NCI-H69 (cell line): Measurements from ENCODE around the gene SMTNL2.

ENCODE experiments used
- DNase-seq: peaks from one replicate; lab custom pipeline; 2025; lab: John Stamatoyannopoulos, UW

Gene SMTNL2

DNA sequence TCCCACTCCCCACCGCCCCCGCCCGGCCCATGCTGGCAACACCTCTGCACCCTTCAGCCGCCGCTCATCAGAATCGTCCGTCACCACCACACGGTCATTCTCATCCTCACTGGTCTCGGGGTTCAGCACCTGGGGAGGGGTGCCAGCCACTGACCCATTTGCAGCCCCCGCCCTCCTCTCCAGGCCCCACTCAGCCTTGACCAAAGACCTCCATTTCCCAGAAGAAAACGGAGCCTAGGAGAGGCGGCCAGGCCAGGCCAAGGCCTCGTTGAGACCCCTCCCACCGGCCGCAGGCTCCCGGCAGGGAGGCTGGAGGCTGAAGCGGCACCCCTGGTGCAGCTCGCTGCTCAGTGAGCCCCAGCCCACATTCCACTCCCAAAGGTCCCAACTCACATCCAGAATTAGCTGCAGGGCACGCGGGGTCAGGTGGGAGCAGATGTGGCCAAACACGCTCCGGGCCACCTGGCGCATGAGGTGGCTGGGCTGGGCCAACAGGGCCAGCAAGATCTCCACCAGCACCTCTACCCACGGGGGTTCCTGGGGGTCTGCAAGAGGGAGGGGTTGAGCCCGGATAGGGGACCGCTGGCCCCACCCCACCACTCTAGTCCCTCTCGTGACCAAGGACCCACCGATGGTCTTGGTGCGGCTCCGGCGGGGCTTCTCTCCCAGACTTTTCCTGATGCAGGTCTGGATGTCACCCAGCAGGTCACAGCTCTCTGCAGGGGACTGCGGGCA is 38.9 kb upstream of the SMTNL2 start:
- DNase-seq: no peak

DNA sequence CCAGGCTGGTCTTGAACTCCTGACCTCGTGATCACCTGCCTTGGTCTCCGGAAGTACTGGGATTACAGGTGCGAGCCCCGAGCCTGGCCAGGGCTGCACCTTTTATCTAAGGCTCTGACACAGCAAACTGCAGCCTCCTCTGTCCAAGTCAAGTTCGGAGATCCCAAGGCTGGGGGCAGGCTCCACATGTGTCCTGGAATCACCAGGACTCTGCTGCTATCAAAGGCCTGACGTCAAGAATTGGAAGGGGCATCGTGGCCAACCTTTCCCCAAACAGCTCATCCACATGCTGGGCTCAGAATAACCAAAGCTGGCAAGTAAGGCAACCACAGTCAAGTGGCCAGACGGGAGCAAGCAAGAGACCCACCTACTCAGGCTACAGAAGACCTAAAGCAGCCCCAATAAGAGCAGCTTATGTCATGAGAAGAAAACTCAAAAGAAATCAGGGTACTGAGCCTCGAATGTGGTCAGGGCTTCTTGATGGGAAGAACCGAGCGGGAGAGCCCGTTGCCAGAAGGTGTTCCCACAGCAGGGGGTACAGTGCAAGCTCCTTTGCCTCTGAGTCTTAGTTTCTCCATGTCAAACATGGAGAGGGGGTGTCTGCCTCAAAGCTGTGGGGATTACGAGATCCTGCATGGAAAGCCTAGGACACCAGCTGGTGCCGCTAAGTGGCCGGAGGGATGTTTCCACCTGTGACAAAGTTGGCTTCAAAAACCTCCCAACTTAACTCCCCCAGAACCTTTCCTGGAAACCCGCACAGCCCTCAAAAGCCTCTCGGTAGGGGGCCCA is 37.0 kb upstream of the SMTNL2 start:
- DNase-seq: no peak

DNA sequence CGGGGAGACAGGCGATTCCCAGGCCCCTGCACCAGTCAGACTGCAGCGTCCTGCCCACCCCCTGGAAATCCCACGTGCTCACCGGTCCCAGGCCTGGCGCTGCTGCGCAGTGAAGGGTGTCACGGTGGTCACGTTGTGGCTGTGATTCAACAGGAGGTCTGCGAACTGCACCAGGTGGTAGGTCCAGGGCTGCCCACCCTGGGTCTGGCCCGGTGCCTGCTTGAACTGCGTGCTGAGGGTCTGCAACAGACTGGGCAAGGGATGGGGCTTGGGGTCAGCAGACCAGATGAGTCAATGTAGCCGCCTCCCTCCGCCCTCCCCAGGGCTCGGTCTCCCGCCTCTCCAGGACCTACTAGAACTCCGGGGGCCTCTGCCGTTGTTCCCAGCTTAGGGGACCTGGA is 36.3 kb upstream of the SMTNL2 start:
- DNase-seq: no peak

GRCh38 chr17:4548721-4549531 is 35.4 kb upstream of the SMTNL2 start:
- no peak for DNase-seq

DNA sequence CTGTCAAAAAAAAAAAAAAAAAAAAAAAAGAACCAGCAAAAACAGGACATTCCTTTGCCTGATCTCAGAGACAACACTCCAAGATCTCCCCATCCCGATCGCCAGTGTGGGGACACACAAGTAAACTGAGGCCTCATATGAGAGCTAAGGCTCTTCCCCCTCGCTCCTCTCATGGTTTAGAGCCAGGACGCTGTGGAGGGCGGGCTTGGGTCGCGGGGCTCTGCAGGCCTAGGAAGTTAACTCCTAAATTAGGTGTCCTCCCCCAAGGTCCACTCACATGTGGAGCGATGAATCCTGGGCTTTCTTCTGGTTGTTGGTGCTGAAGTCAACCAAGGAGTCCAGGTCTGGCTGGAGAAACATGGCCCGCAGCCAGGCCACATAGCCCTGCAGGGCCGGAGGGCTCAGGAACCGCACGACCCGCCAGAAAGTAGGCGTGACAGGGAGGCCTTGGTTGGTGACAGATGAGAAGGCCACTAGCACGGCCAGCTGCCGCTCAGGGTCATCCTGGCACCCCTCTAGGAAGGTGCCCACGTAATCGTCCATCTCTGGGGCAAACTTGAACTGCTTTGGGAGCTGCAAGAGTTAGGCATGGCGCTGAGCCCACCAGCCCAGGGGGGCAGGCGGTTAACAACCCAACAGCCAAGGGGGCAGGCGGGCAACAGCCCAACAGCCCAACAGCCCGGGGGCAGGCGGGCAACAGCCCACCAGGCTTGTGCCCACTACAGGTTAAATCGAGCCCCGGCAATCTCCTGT is 34.4 kb upstream of the SMTNL2 start:
- no peak for DNase-seq

GRCh38 chr17:4550534-4551039 is 33.7 kb upstream of the SMTNL2 start:
- DNase-seq: no peak

- no peak for DNase-seq
These were observed 33.2 kb upstream of the SMTNL2 start for GRCh38 chr17:4551141-4551540.

DNA sequence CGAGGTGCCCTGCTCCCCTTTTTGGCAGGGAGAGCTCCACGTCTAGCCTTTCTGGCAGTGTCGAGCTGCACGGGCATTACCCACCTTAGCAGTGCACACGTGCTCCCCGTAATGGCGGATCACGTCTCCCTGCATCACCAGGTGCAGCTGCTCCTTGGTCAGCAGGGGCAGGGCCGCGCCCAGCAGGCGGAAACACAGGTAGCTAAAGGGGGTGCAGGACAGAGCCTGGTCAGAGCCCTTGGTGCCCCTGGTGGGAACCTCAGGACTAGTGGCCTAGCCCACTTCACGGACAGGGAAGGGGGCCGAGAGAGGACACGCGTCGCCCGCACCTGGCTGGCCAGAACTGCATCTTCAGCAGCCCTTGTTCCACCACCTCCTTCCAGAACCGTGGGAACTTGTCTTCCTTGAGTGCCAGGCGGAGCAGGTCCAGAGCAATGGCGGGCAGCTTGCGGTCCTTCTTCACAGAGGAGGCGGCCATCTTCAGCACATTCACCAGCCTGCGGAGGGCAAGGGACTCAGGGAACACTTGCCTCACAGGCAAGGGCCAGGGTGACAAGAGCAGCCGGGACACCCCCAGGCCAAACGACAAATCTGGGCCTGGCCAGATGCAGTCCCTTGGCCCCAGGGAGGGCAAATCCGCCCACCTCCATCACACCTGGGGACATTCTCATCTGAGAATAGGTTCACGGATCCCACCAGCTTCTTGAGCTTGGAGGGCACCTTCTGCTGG is 32.4 kb upstream of the SMTNL2 start:
- DNase-seq: no peak

DNA sequence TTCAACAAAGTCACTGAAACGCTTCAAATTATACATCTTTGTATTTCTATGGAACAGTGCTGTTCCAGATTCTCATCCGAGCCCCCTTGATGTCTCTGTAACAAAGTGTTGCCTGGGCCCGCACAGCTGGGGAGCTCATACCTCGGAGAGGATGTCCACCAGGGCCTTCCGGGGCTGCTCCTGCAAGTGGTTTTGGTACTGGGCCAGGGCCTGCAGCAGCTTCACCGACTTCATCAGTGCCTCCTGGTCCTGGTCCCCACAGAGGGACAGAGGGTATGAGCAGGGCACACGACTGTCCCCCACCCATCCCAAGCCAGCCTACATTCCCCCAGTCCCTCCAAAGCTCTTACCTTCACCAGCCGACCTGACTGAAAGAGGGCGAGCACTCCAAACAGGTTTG is 30.7 kb upstream of the SMTNL2 start:
- no peak for DNase-seq

DNA sequence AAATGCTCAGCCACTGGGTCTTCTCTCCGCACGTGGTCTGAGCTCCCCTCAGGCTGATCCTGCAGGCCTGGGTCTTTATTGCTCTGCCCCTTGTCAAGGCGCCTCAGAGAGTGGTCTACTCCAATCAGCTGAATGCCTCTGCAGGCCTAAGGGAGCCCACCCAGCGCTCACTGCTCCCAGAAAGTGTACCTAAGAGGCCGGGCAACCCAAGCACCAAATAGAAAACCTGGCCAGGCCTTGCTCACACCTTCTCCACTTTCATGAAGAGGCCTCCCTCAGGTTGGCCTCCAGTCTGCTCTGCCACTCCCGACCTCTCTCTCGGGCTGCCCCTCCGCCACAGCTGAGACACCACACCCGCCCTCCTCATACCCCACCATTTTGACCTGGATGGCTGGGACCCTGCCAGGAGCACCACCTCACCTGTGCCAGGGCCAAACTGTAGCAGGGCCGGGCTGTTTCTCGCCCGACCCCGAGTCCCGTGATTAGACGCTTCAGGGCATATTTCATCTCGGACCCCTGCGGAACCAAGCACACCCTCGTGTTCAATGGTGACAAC is 29.8 kb upstream of the SMTNL2 start:
- DNase-seq: no peak

DNA sequence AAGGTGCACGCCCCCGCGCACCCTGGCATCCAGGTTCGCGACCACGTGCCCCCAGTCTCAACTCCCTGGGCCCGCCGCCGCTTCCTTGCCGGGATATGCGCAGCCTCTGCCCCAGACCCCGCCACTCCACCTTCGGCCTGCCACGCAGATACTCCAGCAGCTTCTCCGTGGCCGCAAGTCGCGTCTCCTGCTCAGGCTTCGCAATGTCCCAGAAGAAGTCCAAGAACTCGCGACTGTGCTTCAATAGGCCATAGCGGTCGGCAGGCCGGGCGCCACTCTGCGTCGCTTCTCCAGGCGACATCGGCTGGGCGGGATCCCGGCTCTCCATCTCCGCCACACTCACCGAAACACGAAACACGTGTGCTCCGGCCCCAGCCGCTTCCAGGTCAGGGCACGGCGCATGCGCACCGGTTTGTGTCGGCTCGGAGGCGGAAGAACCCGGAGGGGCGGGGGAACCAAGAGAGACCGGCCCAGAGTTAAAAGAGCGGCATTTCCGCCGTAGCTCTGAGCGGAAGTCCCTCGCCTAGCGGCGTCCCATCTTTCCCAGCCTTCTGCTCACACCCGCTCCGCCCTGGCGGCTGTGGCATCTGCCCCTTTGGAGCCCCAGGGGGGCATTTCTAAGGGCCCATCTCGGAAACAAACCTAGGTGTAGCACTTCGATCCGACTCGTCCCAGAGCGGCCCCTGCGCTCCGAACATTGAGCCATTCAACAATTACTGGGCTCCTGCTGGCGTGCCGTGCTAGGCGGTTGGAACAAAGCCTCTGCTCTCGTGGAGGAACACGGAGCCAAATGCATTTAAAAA is 29.1 kb upstream of the SMTNL2 start, which contains the start of gene MYBBP1A:
Gene MYBBP1A (minus strand): TSS at position 388 of the 803 bp plus-strand sequence. CDS start 60 bp downstream, at position 328.
- DNase-seq: peak; percentile 95

- no peak for DNase-seq
These were observed 28.2 kb upstream of the SMTNL2 start for GRCh38 chr17:4555873-4556759.

- no peak for DNase-seq
These were observed 27.3 kb upstream of the SMTNL2 start for GRCh38 chr17:4556996-4557395.

DNA sequence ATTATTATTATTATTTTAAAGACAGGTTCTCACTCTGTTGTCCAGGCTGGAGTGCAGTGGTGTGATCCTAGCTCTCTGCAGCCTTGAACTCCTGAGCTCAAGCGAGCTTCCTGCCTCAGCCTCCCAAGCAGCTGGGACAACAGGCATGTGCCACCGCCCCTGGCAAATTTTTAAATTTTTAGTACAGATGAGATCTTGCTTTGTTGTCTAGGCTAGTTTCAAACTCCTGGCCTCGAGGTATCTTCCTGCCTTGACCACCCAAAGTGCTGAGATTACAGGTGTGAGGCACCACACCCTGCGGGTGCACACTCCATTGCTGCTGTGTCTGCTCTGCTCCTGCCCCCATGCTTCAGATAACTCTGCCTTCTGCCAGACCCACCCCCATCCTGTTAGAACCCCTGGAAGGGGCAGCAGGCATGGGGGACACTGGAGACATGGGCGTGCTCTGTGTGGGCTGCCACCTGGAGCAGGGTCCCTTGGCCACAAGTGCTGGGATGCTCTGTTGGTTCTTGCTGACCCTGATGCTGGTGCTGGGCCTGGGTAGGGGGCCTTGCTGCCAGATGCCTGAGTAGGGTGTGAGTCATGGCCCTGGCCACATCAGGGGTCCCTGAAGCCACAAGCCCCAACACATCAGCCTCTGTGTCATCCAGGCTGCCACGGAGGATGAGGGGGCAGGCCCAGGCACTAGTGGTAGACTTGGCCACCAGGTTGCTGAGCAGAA is 26.5 kb upstream of the SMTNL2 start:
- no peak for DNase-seq

DNA sequence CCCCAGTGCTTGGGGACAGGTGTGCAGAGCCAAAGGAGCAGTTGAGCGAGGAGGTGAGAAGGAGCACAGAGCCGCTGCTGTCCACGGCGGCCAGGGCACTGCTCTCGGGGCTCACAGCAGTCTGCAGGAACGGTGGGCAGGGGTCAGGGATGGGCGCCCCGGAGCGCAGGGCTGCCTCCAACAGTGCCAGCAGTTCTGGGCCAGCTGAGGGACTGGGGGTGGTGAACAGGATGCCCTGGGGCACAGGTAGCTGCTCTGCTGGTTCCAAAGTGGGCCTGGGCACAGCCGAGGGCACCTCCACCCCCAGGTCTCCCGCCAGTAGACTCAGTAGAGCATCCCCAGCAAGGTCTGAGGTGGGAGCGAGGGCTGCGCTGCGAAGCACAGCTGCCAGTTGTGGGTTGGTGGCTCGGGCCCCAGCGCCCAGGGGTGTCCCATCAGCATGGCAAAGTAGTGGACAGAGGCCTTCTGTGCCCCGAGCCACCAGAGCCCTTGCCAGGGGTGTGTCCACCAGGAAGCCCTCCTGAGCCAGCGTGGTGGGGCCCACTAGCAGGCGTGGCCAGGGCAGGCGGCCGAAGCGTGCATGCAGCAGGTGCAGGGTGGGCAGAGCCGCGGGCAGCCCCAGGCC is 25.9 kb upstream of the SMTNL2 start:
- no peak for DNase-seq

- DNase-seq: no peak
These were observed 25.1 kb upstream of the SMTNL2 start for GRCh38 chr17:4559139-4559791.

DNA sequence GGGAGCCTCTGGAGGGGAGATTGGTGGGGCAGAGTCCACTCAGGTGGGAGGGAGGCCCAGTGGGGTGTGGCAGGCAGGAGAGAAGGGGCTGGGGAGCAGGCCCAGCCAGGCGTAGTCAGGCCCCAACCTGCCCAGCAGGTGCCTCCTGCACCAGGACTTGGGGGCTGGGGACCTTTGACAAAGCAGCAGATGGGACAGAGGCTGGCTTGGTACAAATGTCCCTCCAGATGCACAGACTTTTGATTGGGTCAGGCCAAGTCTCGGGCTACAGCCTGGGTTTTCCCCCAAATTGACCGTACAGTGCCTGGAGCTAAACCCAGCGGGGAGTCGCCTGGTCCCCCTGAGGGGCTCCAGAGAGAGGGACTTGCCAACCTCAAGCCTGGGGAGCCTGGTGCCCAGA is 24.4 kb upstream of the SMTNL2 start:
- DNase-seq: no peak
